ENCODE data around the gene RHBDD1. TPM values are rescaled to one million over a fixed set of nuclear protein-coding genes. Genes with fewer than 3 reads are reported as not detected.

Gene RHBDD1
- polyA plus RNA-seq, 1 donor from 2014 or later = 5.4 TPM

- Histone ChIP-seq H3K27me3 (ENCODE audit: insufficient read depth, low read depth, low read length) (no peaks in the 10 kb centered on the region), H3K4me3 (ENCODE audit: low read length) (peak overlapping the region; percentile 97), H3K36me3 (ENCODE audit: insufficient read depth, low read length) (peaks cover 12% of the 10 kb centered on the region), H3F3A (ENCODE audit: insufficient read depth, low read length, poor library complexity, severe bottlenecking) (peaks cover 3% of the 10 kb centered on the region), H2AFZ (ENCODE audit: low read depth, low read length) (no peak overlapping the region), H3K9ac (ENCODE audit: low read length) (no peak overlapping the region), H3K4me2 (ENCODE audit: low read length) (no peak overlapping the region), H4K20me1 (ENCODE audit: insufficient read depth) (no peaks in the 10 kb centered on the region), H3K9me2 (ENCODE audit: insufficient read depth, low read length) (no peaks in the 10 kb centered on the region), H3K9me3 (ENCODE audit: low read length) (peaks cover 2% of the 10 kb centered on the region), H3K79me2 (replicated peaks; ENCODE audit: insufficient read depth, low read length) (peaks cover 74% of the 10 kb centered on the region), H3K27ac (ENCODE audit: low read length) (no peak overlapping the region)
- no peak for TF ChIP-seq REST (IDR thresholded peaks at IDR 0.05; ENCODE audit: borderline replicate concordance)
- no peak for TF ChIP-seq TAF1 (IDR thresholded peaks at IDR 0.05; ENCODE audit: low read depth)
- no peak for TF ChIP-seq SMC3 (conservative IDR thresholded peaks at IDR 0.05; ENCODE audit: poor library complexity)
- no peak for TF ChIP-seq CTCF (IDR thresholded peaks at IDR 0.05; ENCODE audit: poor library complexity, severe bottlenecking)
- no peak for TF ChIP-seq EP300 (conservative IDR thresholded peaks at IDR 0.05; ENCODE audit: poor library complexity, severe bottlenecking)
- TF ChIP-seq RAD21 (conservative IDR thresholded peaks at IDR 0.05) = no peak
- TF ChIP-seq EZH2 (IDR thresholded peaks at IDR 0.05; ENCODE audit: borderline replicate concordance, insufficient read depth, low read length, poor library complexity, severe bottlenecking) = no peak
- TF ChIP-seq POLR2AphosphoS5 (IDR thresholded peaks at IDR 0.05) = no peak
- TF ChIP-seq MXI1 (conservative IDR thresholded peaks at IDR 0.05; ENCODE audit: poor library complexity, severe bottlenecking) = no peak
Observed at GRCh38 chr2:226796012-226796839, 39.6 kb upstream of the RHBDD1 start.

- peaks cover 2% of the 10 kb centered on the region for H3K9me3 ChIP-seq (ENCODE audit: low read length)
- no peaks in the 10 kb centered on the region for H3K9me2 ChIP-seq (ENCODE audit: insufficient read depth, low read length)
- no peak for TF ChIP-seq CTCF (IDR thresholded peaks at IDR 0.05; ENCODE audit: poor library complexity, severe bottlenecking)
- TF ChIP-seq POLR2AphosphoS5 (IDR thresholded peaks at IDR 0.05) = no peak
- TF ChIP-seq TAF1 (IDR thresholded peaks at IDR 0.05; ENCODE audit: low read depth) = no peak
- no peak for TF ChIP-seq REST (IDR thresholded peaks at IDR 0.05; ENCODE audit: borderline replicate concordance)
- TF ChIP-seq RAD21 (conservative IDR thresholded peaks at IDR 0.05) = no peak
- TF ChIP-seq EP300 (conservative IDR thresholded peaks at IDR 0.05; ENCODE audit: poor library complexity, severe bottlenecking) = no peak
- no peak for TF ChIP-seq EZH2 (IDR thresholded peaks at IDR 0.05; ENCODE audit: borderline replicate concordance, insufficient read depth, low read length, poor library complexity, severe bottlenecking)
- TF ChIP-seq MXI1 (conservative IDR thresholded peaks at IDR 0.05; ENCODE audit: poor library complexity, severe bottlenecking) = no peak
- TF ChIP-seq SMC3 (conservative IDR thresholded peaks at IDR 0.05; ENCODE audit: poor library complexity) = no peak
- H3F3A ChIP-seq (ENCODE audit: insufficient read depth, low read length, poor library complexity, severe bottlenecking) = peaks cover 3% of the 10 kb centered on the region
- peaks cover 12% of the 10 kb centered on the region for H3K36me3 ChIP-seq (ENCODE audit: insufficient read depth, low read length)
- H2AFZ ChIP-seq (ENCODE audit: low read depth, low read length) = no peak overlapping the region
- no peak overlapping the region for H3K4me2 ChIP-seq (ENCODE audit: low read length)
- H4K20me1 ChIP-seq (ENCODE audit: insufficient read depth) = no peaks in the 10 kb centered on the region
- peaks cover 74% of the 10 kb centered on the region for H3K79me2 ChIP-seq (replicated peaks; ENCODE audit: insufficient read depth, low read length)
- no peaks in the 10 kb centered on the region for H3K27me3 ChIP-seq (ENCODE audit: insufficient read depth, low read depth, low read length)
- H3K27ac ChIP-seq (ENCODE audit: low read length) = no peak overlapping the region
- H3K9ac ChIP-seq (ENCODE audit: low read length) = no peak overlapping the region
- peak overlapping the region; percentile 97 for H3K4me3 ChIP-seq (ENCODE audit: low read length)
Observed at GRCh38 chr2:226796840-226797288, 39.0 kb upstream of the RHBDD1 start.
